PC-9 (cell line): ENCODE results near the gene PTDSS2. TPM values are rescaled to one million over a fixed set of nuclear protein-coding genes. Genes with fewer than 3 reads are reported as not detected.

Experiments
- BruUV-seq: library from RNA; stranded (reverse); fragments of 400-500 nt; replicated peaks from 2 replicates; lab custom pipeline; 2021; lab: Mats Ljungman, UMichigan
- CTCF ChIA-PET: fragments of 300-600 bp; sonication (Branson Sonifier 250); formaldehyde crosslinking; loops from one replicate; lab custom pipeline; 2022; ENCODE audit warnings: antibody characterized with exemption; lab: Charles Lee
- POLR2A ChIA-PET: fragments of 300-600 bp; sonication (Branson Sonifier 250); formaldehyde crosslinking; loops from one replicate; lab custom pipeline; 2022; ENCODE audit warnings: antibody characterized with exemption; ENCODE audit not compliant: unreplicated experiment; lab: Charles Lee
- DNase-seq, 2 experiments: peaks; one replicate each; pipeline versions ENCODE4 v3.0.0 to v3.0.0-alpha.2; 2015 to 2022; ENCODE audit warnings: mixed read lengths in 1 of 2
- H2AFZ ChIP-seq: fragments of 200-600 bp; sonication (generic); 2 replicates; pipeline ENCODE4 v1.8.1; 2017; ENCODE audit warnings: antibody characterized with exemption
- H3F3A ChIP-seq: fragments of 200-600 bp; sonication (generic); 2 replicates; pipeline ENCODE4 v1.8.1; 2017; ENCODE audit warnings: antibody characterized with exemption, mild to moderate bottlenecking, low read depth; ENCODE audit not compliant: insufficient read depth
- H3K27ac ChIP-seq: fragments of 200-600 bp; sonication (generic); 2 replicates; pipeline ENCODE4 v1.6.1; 2016; ENCODE audit warnings: mixed run types
- H3K27me3 ChIP-seq: fragments of 200-600 bp; sonication (generic); 2 replicates; pipeline ENCODE4 v1.6.1; 2016; ENCODE audit warnings: low read depth, mixed run types; ENCODE audit not compliant: insufficient read depth
- H3K36me3 ChIP-seq: fragments of 200-600 bp; sonication (generic); 2 replicates; pipeline ENCODE4 v1.6.1; 2016; ENCODE audit warnings: low read depth, mixed run types
- H3K4me1 ChIP-seq: fragments of 200-600 bp; sonication (generic); replicated peaks from 2 replicates; pipeline ENCODE4 v1.6.1; 2016; ENCODE audit warnings: mixed run types; ENCODE audit not compliant: insufficient read depth
- H3K4me2 ChIP-seq: fragments of 200-600 bp; sonication (generic); 2 replicates; pipeline ENCODE4 v1.6.1; 2017; ENCODE audit warnings: mixed run types
- H3K4me3 ChIP-seq: fragments of 200-600 bp; sonication (generic); 2 replicates; pipeline ENCODE4 v1.6.1; 2016; ENCODE audit warnings: mixed run types
- H3K79me2 ChIP-seq: fragments of 200-600 bp; sonication (generic); 2 replicates; pipeline ENCODE4 v1.6.1; 2017; ENCODE audit warnings: low read depth, mixed run types
- H3K9me2 ChIP-seq: fragments of 200-600 bp; sonication (generic); 2 replicates; pipeline ENCODE4 v1.8.1; 2017; ENCODE audit warnings: mild to moderate bottlenecking; ENCODE audit not compliant: insufficient read depth
- H3K9me3 ChIP-seq: fragments of 200-600 bp; sonication (generic); 2 replicates; pipeline ENCODE4 v1.8.1; 2016; ENCODE audit warnings: low read depth; ENCODE audit not compliant: insufficient read depth
- H4K20me1 ChIP-seq: fragments of 200-600 bp; sonication (generic); 2 replicates; pipeline ENCODE4 v1.8.1; 2017; ENCODE audit not compliant: insufficient read depth
- CTCF ChIP-seq: fragments of 200-600 bp; sonication (generic); conservative IDR thresholded peaks from 2 replicates; pipeline ENCODE4 v1.6.1; 2017; ENCODE audit warnings: mixed run types, antibody characterized with exemption, mild to moderate bottlenecking, moderate library complexity
- EZH2 ChIP-seq: fragments of 200-600 bp; sonication (generic); IDR thresholded peaks from 2 replicates; pipeline ENCODE4 v1.8.0; 2017; ENCODE audit warnings: antibody characterized with exemption, low read depth
- intact Hi-C: fragments of 100-400 bp; cut with micrococcal nuclease; formaldehyde crosslinking; loops from one replicate; pipeline ENCODE4 v1.10.0; 2022; ENCODE audit not compliant: unreplicated experiment
- total RNA-seq: library from RNA; stranded (reverse); gene quantifications from 2 replicates; pipeline ENCODE4 v1.2.3, GENCODE V29; 2021

PTDSS2 gene
- total RNA-seq, 1 experiment from 2014 or later: 32.5 TPM

GRCh38 chr11:534396-535209 lies 84.5 kb downstream of the PTDSS2 start:
- ChIA-PET POLR2A (interaction anchor here (0.6 kb wide), 1 partner anchor 145 kb away, joined by 5 read pairs; no protein-coding TSS in a partner anchor), CTCF (no interaction called here)
- Histone ChIP-seq H3K4me1 (no peaks in the 10 kb centered on the region), H3K36me3 (no peaks in the 10 kb centered on the region), H3K9me3 (no peaks in the 10 kb centered on the region), H4K20me1 (no peaks in the 10 kb centered on the region), H3K27me3 (no peaks in the 10 kb centered on the region), H3F3A (peaks cover 8% of the 10 kb centered on the region), H3K4me2 (peak overlapping the region; percentile 80), H2AFZ (0 out of 2 replicates have a peak overlapping the region, but pooled peaks have one; percentile 39), H3K4me3 (peak overlapping the region; percentile 89), H3K9me2 (no peaks in the 10 kb centered on the region), H3K79me2 (0 out of 2 replicates have a peak, but pooled peaks cover 3% of the 10 kb centered on the region), H3K27ac (no peak overlapping the region)
- BruUV-seq: no TSS peak
- intact Hi-C loops: no loop called here
- peak in 1 of 2 experiments; percentile 51 for DNase-seq
- TF ChIP-seq CTCF (no peak), EZH2 (no peak)

GRCh38 chr11:535210-535518 lies 85.1 kb downstream of the PTDSS2 start:
- BruUV-seq: no TSS peak
- Histone ChIP-seq H3K9me2 (no peaks in the 10 kb centered on the region), H3K9me3 (no peaks in the 10 kb centered on the region), H3K4me3 (no peak overlapping the region), H4K20me1 (no peaks in the 10 kb centered on the region), H3K27ac (no peak overlapping the region), H3K4me2 (no peak overlapping the region), H3K36me3 (no peaks in the 10 kb centered on the region), H3K27me3 (no peaks in the 10 kb centered on the region), H3K4me1 (no peaks in the 10 kb centered on the region), H3K79me2 (0 out of 2 replicates have a peak, but pooled peaks cover 3% of the 10 kb centered on the region), H3F3A (peaks cover 8% of the 10 kb centered on the region), H2AFZ (no peak overlapping the region)
- no peak for DNase-seq
- ChIA-PET POLR2A (interaction anchor here (0.6 kb wide), 1 partner anchor 145 kb away, joined by 5 read pairs; no protein-coding TSS in a partner anchor), CTCF (no interaction called here)
- TF ChIP-seq CTCF (no peak), EZH2 (no peak)
- intact Hi-C loops: no loop called here

GRCh38 chr11:535519-536454 lies 85.7 kb downstream of the PTDSS2 start, which contains the start of gene HRAS:
TSS of gene HRAS (minus strand) at chr11:535576.
- H3K4me3 ChIP-seq: peak within 1 kb of the TSS; percentile 89
- no peaks in the 10 kb centered on the region for H3K9me2 ChIP-seq
- BruUV-seq: TSS peak; percentile 53
- peak; percentile 74 to 95 for DNase-seq
- H3K79me2 ChIP-seq: 0 out of 2 replicates have a peak, but pooled peaks cover 3% of the 10 kb centered on the region
- H2AFZ ChIP-seq: peak within 1 kb of the TSS; percentile 92
- no peaks in the 10 kb centered on the region for H3K9me3 ChIP-seq
- no peaks in the 10 kb centered on the region for H4K20me1 ChIP-seq
- H3F3A ChIP-seq: peaks cover 8% of the 10 kb centered on the region
- ChIA-PET CTCF (no interaction called here), POLR2A (interaction anchor here (0.6 to 0.7 kb wide), 2 partner anchors 30 kb away, joined by 4 read pairs; no protein-coding TSS in a partner anchor)
- peak within 1 kb of the TSS; percentile 76 for H3K27ac ChIP-seq
- H3K36me3 ChIP-seq: no peaks in the 10 kb centered on the region
- H3K4me2 ChIP-seq: peak within 1 kb of the TSS; percentile 85
- intact Hi-C loops: loop anchor here (2.0 kb wide), 1 partner anchor 29 kb away; the partner anchor contains the start of gene RNH1
- no peaks in the 10 kb centered on the region for H3K4me1 ChIP-seq
- no peak for TF ChIP-seq CTCF
- TF ChIP-seq EZH2: no peak
- no peaks in the 10 kb centered on the region for H3K27me3 ChIP-seq
